Fibroblast of lung (primary cell): ENCODE data around the gene UPF1.
A peak's percentile ranks its signal among the peaks of the same experiment; 100 is the strongest.

ENCODE experiments used
- CTCF ChIP-seq, 2 donors: IDR thresholded peaks in 1 of 2; conservative IDR thresholded peaks in 1 of 2; 1 replicate in 1 of 2; 2 replicates in 1 of 2; pipeline ENCODE4 v1.5.1; 2011 to 2012; ENCODE audit warnings: low read length in 2 of 2, control low read depth in 1 of 2, inconsistent platforms in 1 of 2, low read depth in 1 of 2, mild to moderate bottlenecking in 1 of 2
- EZH2 ChIP-seq: IDR thresholded peaks from 2 replicates; pipeline ENCODE4 v1.5.1; 2012; ENCODE audit warnings: low read length, control low read depth, mild to moderate bottlenecking; ENCODE audit errors: missing control alignments

DNA sequence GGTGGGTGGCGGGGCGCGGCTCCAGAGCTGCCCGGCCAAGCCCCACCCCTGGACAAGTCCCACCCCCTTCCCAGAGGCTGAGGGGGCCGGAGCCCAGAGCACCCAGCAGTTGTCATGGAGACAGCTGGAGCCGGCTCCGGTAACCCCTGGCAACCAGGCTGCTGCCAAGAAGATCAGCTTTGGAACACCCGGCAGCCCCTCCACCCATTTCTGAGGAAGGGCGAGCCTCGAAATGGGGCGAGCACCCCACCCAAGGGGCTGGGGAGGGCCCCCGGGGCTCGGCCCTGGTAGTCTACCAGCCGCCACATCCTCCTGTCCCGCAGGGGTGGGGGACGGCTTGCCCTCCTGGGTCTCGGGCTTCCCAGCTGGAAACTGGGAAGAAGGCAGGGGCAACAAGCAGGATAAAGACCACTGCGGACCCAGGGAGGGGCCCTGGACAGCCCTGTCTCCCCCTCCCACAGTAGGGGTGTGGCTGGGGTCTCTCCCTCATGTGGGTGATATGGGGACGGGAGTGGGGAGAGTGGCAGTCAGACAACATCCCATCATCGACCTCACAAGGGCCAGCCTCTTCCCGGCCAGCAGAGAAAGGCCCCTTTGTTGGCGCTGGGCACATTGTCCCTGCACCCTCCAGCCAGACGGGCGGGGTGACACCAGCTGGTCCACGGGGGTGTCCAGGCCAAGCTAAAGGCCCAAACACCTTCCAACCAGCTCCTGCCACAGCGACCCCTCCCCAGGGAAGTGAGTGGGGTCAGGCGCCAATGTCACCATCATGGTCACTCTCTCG lies 62.7 kb downstream of the UPF1 start:
- TF ChIP-seq CTCF (conservative IDR thresholded peaks at IDR 0.05 in 1 of 2, IDR thresholded peaks at IDR 0.05 in 1 of 2; ENCODE audit: low read depth in 1 of 2, low read length in 2 of 2) (no peak), EZH2 (peak; percentile 74)
